Spleen (tissue), 11 donors: ENCODE data around the gene HMGN4. TPM values are rescaled to one million over a fixed set of nuclear protein-coding genes. Genes with fewer than 3 reads are reported as not detected.
A peak's percentile ranks its signal among the peaks of the same experiment; 100 is the strongest.

ENCODE experiments used
- DNase-seq: peaks from one replicate; pipeline ENCODE4 v3.0.0-alpha.2; 2020
- H3K27ac ChIP-seq, 8 donors: fragments of 200-600 bp; sonication (generic) in 7 of 8; 1 replicate in 4 of 8; 2 replicates in 4 of 8; pipeline versions ENCODE4 v1.5.0 to v1.8.0; 2016 to 2021; ENCODE audit warnings: inconsistent platforms in 4 of 8, mild to moderate bottlenecking in 4 of 8, moderate library complexity in 1 of 8
- H3K27me3 ChIP-seq, 7 donors: fragments of 200-600 bp; sonication (generic) in 6 of 7; replicated peaks in 1 of 7; 1 replicate in 4 of 7; 2 replicates in 3 of 7; pipeline versions ENCODE4 v1.5.0 to v1.8.0; 2016 to 2021; ENCODE audit warnings: inconsistent platforms in 3 of 7, mild to moderate bottlenecking in 1 of 7
- H3K36me3 ChIP-seq, 6 donors: fragments of 200-600 bp; sonication (generic) in 5 of 6; 1 replicate in 4 of 6; 2 replicates in 2 of 6; pipeline versions ENCODE4 v1.5.0 to v1.8.0; 2016 to 2021; ENCODE audit warnings: inconsistent platforms in 2 of 6
- H3K4me1 ChIP-seq, 6 donors: fragments of 200-600 bp; sonication (generic) in 5 of 6; 1 replicate in 3 of 6; 2 replicates in 3 of 6; pipeline versions ENCODE4 v1.5.0 to v1.8.0; 2016 to 2021; ENCODE audit warnings: inconsistent platforms in 3 of 6
- H3K4me3 ChIP-seq, 8 donors: fragments of 200-600 bp; sonication (generic) in 7 of 8; 1 replicate in 4 of 8; 2 replicates in 4 of 8; pipeline versions ENCODE4 v1.5.0 to v1.8.0; 2016 to 2021; ENCODE audit warnings: inconsistent platforms in 4 of 8, mild to moderate bottlenecking in 4 of 8, moderate library complexity in 2 of 8
- H3K9me3 ChIP-seq, 8 donors: fragments of 200-600 bp; sonication (generic) in 7 of 8; 1 replicate in 4 of 8; 2 replicates in 4 of 8; pipeline versions ENCODE4 v1.5.0 to v1.8.0; 2016 to 2021; ENCODE audit warnings: inconsistent platforms in 4 of 8
- POLR2A ChIP-seq, 3 donors: fragments of 450-650 bp; IDR thresholded peaks; one replicate each; pipeline ENCODE4 v1.5.1; 2017; ENCODE audit warnings: antibody characterized with exemption in 3 of 3, mild to moderate bottlenecking in 1 of 3
- POLR2AphosphoS5 ChIP-seq, 3 donors: sonication (generic); formaldehyde crosslinking; IDR thresholded peaks; one replicate each; pipeline ENCODE4 v1.5.1; 2017; ENCODE audit warnings: antibody characterized with exemption in 3 of 3
- whole genome bisulfite sequencing, 5 donors: extraction: QIAGEN DNeasy Blood & Tissue Kit in 3 of 5; methylation state at CpG; one replicate each; pipeline versions ENCODE4 v1.1.5 to v1.1.7; 2013 to 2018; 5-methylcytosine and 5-hydroxymethylcytosine counted together
- intact Hi-C: fragments of 100-400 bp; cut with DNase I; formaldehyde crosslinking; loops from one replicate; pipeline ENCODE4 v1.15.0; 2023; ENCODE audit warnings: low total_unique reads
- polyA plus RNA-seq, 3 donors: library from polyadenylated mRNA; stranded (reverse); fragments of 200-250 nt; gene quantifications; one replicate each; pipeline ENCODE4 v1.2.1, GENCODE V29; 2013
- total RNA-seq, 7 donors: library from RNA; depleted of rRNA in 3 of 7; stranded (reverse); fragments of >200 nt in 3 of 7; fragmentation: NEBNext Ultra II Directional in 4 of 7; extraction: Animal tissue kit (Norgen Biotek cat#: 25700) in 4 of 7; gene quantifications; one replicate each; pipeline versions ENCODE4 v1.1.0 to v1.2.1, GENCODE V29; 2016 to 2021
- TF ChIP-seq, protein P1 (sequence below), 11 experiments: fragments of 200-600 bp in 7 of 11; fragments of 450-650 bp in 4 of 11; sonication (generic) in 4 of 11; IDR thresholded peaks in 8 of 11; conservative IDR thresholded peaks in 3 of 11; 1 replicate in 7 of 11; 2 replicates in 4 of 11; pipeline versions ENCODE4 v1.4.0 to v1.8.0; 2016 to 2021; ENCODE audit warnings: antibody characterized with exemption in 11 of 11, inconsistent platforms in 4 of 11, mild to moderate bottlenecking in 1 of 11
- donor health status: healthy with polysubstance abuse.
- donor health status: DM: no; HTN: no; CAD: no; lungs with moderate emphysema.
- donor health status: DM: no; HTN: no; CAD: no.
- donor health status: Bipolar disorder and iron deficiency.
- donor health status: healthy.
- donor health status: DM: no; HTN: no; CAD: no.
- donor health status: DM: yes; HTN: yes; CAD: no.

Gene HMGN4
- total and polyA plus RNA-seq, 10 donors = 33.3 to 68.4 (median 52.9) TPM

DNA sequence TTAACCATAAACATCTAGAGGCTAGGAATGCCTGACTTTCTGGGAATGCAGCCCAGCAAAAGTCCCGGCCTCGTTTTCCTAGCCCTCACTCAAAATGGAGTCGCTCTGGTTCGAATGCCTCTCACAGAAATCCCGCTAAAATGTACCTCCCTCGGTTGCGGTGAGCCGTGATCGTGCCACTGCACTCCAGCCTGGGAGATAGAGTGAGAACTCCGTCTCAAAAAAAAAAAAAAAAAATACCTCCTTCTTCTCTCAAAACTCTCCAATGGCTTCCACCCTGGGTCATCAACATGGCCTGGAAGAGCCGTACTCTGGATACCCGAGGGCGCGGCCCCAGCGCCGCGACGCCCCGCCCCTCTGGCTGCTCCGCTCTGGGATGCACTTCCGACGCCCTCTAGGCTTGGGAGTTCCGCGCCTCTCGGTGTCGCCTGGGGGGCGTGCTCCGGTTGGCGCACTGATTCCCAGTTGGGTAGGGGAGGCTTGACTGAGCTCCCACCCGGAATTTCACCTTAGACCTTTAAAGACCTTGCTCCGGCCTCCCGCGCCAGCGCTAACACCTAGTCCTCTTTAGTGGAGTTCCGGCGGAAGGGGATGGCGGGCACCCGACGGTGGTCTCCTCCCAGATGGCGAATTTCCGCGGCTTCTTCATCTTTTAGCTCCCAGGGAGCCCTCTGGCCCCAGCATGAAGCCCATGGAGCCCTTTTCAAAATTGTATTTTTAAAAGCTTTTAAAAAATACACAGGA, 12.3 kb downstream of the HMGN4 start:
- no peaks in the 10 kb centered on the region for H3K9me3 ChIP-seq
- WGBS, 5 donors = 4 to 11% (median 7%) methylated on average over 35 to 42 of the region's 42 CpGs
- no peaks in the 10 kb centered on the region for H3K27me3 ChIP-seq
- peaks cover 0 to 18% (median 7%) of the 10 kb centered on the region in 6 donors for H3K36me3 ChIP-seq
- peak overlapping the region; percentile 55 to 82 (median 63) for H3K4me3 ChIP-seq
- peak overlapping the region; percentile 2 to 77 (median 64) for H3K27ac ChIP-seq
- intact Hi-C loops = no loop called here
- peak; percentile 83 for DNase-seq
- peaks cover 10 to 50% (median 41%) of the 10 kb centered on the region in 6 donors for H3K4me1 ChIP-seq
- TF ChIP-seq, protein P1, sequence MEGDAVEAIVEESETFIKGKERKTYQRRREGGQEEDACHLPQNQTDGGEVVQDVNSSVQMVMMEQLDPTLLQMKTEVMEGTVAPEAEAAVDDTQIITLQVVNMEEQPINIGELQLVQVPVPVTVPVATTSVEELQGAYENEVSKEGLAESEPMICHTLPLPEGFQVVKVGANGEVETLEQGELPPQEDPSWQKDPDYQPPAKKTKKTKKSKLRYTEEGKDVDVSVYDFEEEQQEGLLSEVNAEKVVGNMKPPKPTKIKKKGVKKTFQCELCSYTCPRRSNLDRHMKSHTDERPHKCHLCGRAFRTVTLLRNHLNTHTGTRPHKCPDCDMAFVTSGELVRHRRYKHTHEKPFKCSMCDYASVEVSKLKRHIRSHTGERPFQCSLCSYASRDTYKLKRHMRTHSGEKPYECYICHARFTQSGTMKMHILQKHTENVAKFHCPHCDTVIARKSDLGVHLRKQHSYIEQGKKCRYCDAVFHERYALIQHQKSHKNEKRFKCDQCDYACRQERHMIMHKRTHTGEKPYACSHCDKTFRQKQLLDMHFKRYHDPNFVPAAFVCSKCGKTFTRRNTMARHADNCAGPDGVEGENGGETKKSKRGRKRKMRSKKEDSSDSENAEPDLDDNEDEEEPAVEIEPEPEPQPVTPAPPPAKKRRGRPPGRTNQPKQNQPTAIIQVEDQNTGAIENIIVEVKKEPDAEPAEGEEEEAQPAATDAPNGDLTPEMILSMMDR (IDR thresholded peaks at IDR 0.05 in 8 of 11, conservative IDR thresholded peaks at IDR 0.05 in 3 of 11) = no peak
- peak; percentile 37 to 63 (median 60) for TF ChIP-seq POLR2AphosphoS5 (IDR thresholded peaks at IDR 0.05)

DNA sequence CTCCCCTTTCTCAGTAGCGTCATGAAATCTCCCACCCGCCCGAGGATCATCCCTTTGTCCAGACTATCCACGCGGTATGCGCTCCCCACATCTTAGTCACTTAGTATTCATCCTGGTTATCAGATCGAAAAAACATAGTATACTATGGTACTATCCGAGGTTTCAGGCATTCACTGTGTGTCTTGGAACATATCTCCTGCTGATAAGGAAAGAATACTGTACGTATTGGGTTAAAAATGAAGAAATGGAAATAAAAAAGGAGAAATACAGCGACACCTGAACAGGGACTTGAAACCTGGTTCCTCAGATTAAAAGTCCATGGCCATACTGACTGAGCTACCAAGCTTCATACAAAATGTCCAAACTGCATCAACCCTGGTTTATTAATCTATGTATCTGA, 14.0 kb downstream of the HMGN4 start:
- Histone ChIP-seq H3K27me3 (no peaks in the 10 kb centered on the region), H3K4me3 (no peak overlapping the region), H3K4me1 (peaks cover 14 to 50% (median 43%) of the 10 kb centered on the region in 6 donors), H3K36me3 (peaks cover 0 to 4% (median 0%) of the 10 kb centered on the region in 6 donors), H3K9me3 (no peaks in the 10 kb centered on the region), H3K27ac (no peak overlapping the region)
- WGBS, 5 donors = 87 to 89% (median 88%) methylated on average over 10 of the region's 10 CpGs
- DNase-seq = no peak
- intact Hi-C loops = no loop called here
- TF ChIP-seq POLR2AphosphoS5 (IDR thresholded peaks at IDR 0.05) = no peak
- TF ChIP-seq, protein P1 (IDR thresholded peaks at IDR 0.05 in 8 of 11, conservative IDR thresholded peaks at IDR 0.05 in 3 of 11) = no peak
- TF ChIP-seq POLR2A (IDR thresholded peaks at IDR 0.05) = no peak

DNA sequence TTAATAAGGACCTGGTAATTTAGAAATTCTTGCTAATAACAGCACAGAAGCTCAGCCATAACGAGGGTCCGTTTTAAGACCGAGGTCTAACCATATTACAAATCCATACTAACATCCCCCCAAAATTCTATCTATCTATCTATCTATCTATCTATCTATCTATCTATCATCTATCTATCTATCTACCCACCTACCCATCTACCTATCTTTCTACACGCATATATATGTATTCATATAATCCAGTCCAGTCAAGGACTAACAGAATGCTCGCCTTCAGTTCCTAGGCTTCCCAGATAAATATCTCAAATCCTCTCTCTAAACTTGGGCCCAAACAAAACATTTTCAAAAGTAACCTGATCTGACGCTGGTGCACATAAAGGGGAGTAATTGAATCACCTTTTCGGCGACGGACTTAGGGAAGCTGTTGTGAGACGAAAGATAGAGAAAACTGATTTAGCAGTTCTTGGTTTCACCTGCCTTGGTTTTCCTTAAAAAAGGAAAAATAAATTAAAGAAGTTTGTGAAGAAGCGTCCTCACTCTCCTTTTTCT, 14.5 kb downstream of the HMGN4 start:
- Histone ChIP-seq H3K9me3 (no peaks in the 10 kb centered on the region), H3K27ac (peak overlapping the region; percentile 13 to 87 (median 80)), H3K4me3 (peak overlapping the region; percentile 36 to 75 (median 48)), H3K27me3 (no peaks in the 10 kb centered on the region), H3K4me1 (peaks cover 14 to 50% (median 43%) of the 10 kb centered on the region in 6 donors), H3K36me3 (no peaks in the 10 kb centered on the region)
- WGBS, 5 donors = 41 to 54% (median 48%) methylated on average over 11 of the region's 11 CpGs
- intact Hi-C loops = no loop called here
- no peak for DNase-seq
- no peak for TF ChIP-seq POLR2AphosphoS5 (IDR thresholded peaks at IDR 0.05)

DNA sequence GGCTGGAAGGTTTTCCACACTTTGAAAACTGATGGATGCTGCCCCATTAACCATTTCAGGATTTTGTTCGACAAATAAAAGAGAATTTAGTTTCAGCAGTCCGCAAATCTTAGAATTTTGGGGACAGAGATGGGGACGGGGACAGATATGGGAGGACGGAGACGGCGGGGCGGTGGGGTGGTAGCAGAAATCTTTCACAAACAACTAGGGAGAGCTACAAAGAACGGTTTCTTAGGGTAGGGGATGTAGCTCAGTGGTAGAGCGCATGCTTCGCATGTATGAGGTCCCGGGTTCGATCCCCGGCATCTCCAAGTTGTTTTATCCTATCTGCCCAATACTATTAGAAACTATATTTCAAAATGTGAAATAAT, 15.1 kb downstream of the HMGN4 start:
- Histone ChIP-seq H3K4me3 (peak overlapping the region; percentile 36 to 75 (median 48)), H3K4me1 (peaks cover 14 to 50% (median 43%) of the 10 kb centered on the region in 6 donors), H3K27ac (peak overlapping the region; percentile 72 to 87 (median 82)), H3K9me3 (no peaks in the 10 kb centered on the region), H3K36me3 (no peaks in the 10 kb centered on the region), H3K27me3 (no peaks in the 10 kb centered on the region)
- WGBS, 5 donors = 0 to 2% (median 1%) methylated on average over 13 of the region's 13 CpGs
- intact Hi-C loops = no loop called here
- TF ChIP-seq, protein P1 (IDR thresholded peaks at IDR 0.05 in 8 of 11, conservative IDR thresholded peaks at IDR 0.05 in 3 of 11) = no peak
- TF ChIP-seq POLR2AphosphoS5 (IDR thresholded peaks at IDR 0.05) (no peak), POLR2A (IDR thresholded peaks at IDR 0.05) (no peak)
- peak; percentile 85 for DNase-seq
